GM12872 (cell line): ENCODE data around the gene ATP8A2.

Source experiments
- TF ChIP-seq, protein P1 (sequence below): IDR thresholded peaks from 3 replicates; pipeline ENCODE4 v1.5.1; 2011; ENCODE audit warnings: low read depth, mild to moderate bottlenecking, low read length, moderate library complexity; ENCODE audit not compliant: insufficient read depth

Gene ATP8A2

DNA sequence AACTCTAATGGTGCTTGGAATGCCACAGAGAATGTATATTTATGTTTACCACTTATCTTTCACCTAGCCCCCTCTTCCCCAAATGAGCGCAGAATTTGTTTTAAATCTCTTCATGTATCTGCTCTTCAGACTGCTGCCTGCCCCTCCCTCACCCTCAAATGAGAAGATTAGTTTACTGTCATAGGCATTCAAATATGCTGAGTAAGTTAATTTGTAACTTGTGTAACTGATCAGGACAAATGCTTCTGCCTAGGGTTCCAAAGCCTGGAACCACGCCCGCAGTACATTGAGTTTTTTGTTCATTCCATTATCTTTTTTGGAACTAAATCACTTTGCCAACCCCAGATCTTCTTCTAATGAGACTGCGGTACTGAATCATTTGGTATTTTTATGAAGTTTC, 74.5 kb downstream of the ATP8A2 start:
- TF ChIP-seq, protein P1, sequence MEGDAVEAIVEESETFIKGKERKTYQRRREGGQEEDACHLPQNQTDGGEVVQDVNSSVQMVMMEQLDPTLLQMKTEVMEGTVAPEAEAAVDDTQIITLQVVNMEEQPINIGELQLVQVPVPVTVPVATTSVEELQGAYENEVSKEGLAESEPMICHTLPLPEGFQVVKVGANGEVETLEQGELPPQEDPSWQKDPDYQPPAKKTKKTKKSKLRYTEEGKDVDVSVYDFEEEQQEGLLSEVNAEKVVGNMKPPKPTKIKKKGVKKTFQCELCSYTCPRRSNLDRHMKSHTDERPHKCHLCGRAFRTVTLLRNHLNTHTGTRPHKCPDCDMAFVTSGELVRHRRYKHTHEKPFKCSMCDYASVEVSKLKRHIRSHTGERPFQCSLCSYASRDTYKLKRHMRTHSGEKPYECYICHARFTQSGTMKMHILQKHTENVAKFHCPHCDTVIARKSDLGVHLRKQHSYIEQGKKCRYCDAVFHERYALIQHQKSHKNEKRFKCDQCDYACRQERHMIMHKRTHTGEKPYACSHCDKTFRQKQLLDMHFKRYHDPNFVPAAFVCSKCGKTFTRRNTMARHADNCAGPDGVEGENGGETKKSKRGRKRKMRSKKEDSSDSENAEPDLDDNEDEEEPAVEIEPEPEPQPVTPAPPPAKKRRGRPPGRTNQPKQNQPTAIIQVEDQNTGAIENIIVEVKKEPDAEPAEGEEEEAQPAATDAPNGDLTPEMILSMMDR, result no peak

DNA sequence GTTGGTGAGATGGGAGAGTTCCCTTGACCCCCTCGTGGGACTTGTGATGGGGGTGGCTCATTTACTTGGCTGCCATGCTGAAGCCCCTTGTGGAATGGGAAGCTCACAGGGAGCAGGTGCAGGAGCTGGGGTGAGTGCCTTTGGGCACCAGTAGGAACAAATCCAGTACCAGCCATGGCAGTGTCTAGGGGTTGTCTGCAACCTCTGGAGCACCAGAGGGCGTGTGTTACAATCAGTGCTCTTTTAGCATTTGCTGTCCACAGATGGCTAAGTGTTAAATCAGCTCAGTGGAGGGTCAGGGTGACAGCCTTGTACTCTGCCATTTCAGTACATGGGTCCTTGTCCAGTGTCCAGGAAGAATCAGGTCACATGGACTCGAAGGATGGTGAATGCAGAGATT, 75.6 kb downstream of the ATP8A2 start:
- TF ChIP-seq, protein P1, result no peak

DNA sequence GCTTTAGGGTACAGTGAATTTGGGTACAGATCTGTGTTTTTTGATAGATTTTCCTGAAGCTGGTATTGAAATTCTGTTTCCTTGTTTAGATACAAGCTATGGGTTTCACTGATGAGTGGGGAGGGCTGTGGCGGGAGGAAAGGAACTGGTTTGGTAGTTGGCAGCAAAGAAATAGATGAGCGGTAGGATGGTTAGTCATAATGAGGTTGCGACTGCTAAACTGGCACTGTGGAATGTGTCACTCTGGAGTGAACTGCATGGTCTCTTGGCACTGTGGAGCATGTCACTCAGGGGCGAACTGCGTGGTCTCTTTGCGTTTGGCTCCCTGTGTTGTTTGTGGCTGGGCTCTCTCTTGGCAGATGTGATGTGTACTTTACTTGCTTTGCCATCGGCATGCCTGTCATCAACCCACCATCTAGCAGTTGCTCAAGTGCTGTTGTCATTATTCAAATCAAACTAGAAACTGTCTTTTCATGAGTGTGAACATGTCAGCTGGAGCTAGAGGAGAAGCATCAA, 82.1 kb downstream of the ATP8A2 start:
- TF ChIP-seq, protein P1, result no peak

DNA sequence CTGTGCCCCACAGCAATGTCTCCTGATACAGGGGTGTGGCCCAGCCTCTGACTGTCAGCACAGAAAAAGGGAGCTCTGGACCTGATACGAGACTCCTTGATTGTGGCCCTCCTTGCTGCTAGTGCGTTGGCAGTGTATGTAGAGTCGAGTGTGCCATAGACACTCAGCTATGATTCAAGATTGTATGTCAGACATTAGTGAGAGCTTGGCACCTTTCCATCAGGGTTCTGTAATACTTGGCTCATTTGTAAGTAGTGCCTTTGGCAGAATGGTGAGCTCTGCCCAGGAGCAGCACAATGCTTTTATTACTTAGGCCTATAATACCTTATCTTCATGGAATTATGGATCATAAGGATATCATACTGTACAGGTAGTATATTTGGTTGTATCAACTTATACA, 83.4 kb downstream of the ATP8A2 start:
- TF ChIP-seq, protein P1, result no peak

DNA sequence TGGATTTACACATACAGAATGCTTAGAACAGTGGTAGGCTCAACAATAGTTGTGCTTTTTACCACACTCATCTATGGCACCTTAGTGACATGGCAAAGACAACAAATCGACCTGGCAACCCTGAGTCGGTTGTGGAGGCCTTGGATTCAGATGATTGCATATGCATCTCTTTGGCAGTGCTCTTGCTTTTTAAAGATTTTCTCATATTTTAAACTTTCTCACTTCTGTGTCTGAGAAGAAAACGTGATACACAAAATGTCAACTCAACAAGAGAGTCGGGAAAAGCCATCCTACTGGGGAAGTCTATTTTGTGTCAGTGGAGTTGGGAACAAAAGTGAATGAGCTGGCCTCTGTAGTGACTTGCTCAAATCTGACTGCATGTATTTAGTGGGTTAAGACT, 85.8 kb downstream of the ATP8A2 start:
- TF ChIP-seq, protein P1, result no peak

DNA sequence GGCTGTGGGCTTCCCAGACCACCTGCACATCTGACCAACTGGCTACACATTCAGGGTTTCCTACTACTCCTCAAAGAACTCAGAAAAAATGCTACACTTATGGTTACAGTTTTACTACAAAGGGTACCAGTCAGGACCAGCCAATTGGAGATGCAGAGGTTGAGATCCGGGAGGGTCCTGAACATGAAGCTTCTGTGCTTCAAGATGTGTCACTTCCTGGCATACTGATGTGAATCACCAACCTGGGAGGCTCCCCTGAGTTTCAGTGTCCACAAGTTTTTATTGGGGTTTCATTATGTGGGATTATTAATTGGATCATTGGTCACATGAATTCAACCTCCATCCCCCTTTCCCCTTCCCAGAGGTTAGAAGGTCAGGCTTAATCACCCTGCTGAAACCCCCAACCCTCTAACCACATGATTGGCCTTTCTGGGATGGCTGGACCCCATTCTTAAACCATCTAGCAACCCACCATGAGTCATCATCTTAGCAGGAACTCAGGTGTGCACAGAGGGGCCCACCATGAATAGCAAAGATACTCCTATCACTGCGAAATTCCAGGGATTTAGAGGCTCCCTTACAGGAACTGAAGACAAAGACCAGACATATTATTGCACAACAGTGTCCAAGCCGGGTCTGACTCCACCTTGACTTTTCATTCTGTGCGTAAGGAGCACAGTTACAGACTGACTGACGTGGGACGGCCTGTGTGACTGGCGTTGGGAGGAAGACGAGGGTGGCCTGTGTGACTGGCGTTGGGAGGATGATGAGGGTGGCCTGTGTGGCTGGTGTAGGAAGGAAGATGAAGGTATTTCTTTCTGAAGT, 90.7 kb downstream of the ATP8A2 start:
- TF ChIP-seq, protein P1, result no peak

DNA sequence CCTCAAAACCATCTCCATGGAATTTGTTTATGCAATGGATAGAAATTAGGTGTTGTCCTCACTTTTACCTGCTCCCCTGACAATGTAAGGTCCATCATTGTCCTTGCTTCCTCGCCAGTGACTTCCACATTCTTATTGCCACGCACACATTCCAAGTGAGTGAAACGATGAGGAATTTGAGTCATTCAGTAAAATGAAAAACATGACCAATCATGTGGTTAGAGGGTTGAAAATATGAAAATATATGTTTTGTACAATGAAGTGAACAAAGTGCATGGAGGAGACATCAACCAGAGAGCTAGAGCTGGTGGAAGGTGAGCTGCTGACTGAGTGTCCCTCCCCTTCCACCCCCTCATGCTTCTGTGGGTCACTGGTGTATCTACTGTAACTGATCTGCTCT, 91.7 kb downstream of the ATP8A2 start:
- TF ChIP-seq, protein P1, result no peak
